Esophagus muscularis mucosa (tissue), 4 donors: ENCODE results near the gene PALM2AKAP2. TPM values are rescaled to one million over a fixed set of nuclear protein-coding genes. Genes with fewer than 3 reads are reported as not detected.

Experiments
- DNase-seq: peaks from one replicate; pipeline ENCODE4 v3.0.0-alpha.2; 2017; ENCODE audit errors: extremely low spot score
- H3K27ac ChIP-seq, 4 donors: fragments of 200-600 bp; sonication (generic); replicated peaks in 1 of 4; 1 replicate in 3 of 4; 2 replicates in 1 of 4; pipeline ENCODE4 v1.5.1; 2016 to 2019; ENCODE audit warnings: mild to moderate bottlenecking in 1 of 4
- H3K27me3 ChIP-seq, 4 donors: fragments of 200-600 bp; sonication (generic); one replicate each; pipeline versions ENCODE4 v1.5.1 to v1.6.0; 2016 to 2019
- H3K36me3 ChIP-seq, 4 donors: fragments of 200-600 bp; sonication (generic); one replicate each; pipeline ENCODE4 v1.5.1; 2016 to 2019
- H3K4me1 ChIP-seq, 4 donors: fragments of 200-600 bp; sonication (generic); one replicate each; pipeline ENCODE4 v1.5.1; 2016 to 2019
- H3K4me3 ChIP-seq, 4 donors: fragments of 200-600 bp; sonication (generic); 1 replicate in 2 of 4; 2 replicates in 2 of 4; pipeline ENCODE4 v1.5.1; 2016 to 2019; ENCODE audit warnings: mild to moderate bottlenecking in 4 of 4, moderate library complexity in 1 of 4
- H3K9me3 ChIP-seq, 4 donors: fragments of 200-600 bp; sonication (generic); 1 replicate in 3 of 4; 2 replicates in 1 of 4; pipeline ENCODE4 v1.5.1; 2016 to 2019
- CTCF ChIP-seq, 3 experiments: fragments of 200-600 bp in 2 of 3; fragments of 450-650 bp in 1 of 3; sonication (generic) in 2 of 3; IDR thresholded peaks; one replicate each; pipeline ENCODE4 v1.5.1; 2017 to 2019; ENCODE audit warnings: antibody characterized with exemption in 3 of 3, mild to moderate bottlenecking in 2 of 3, moderate library complexity in 1 of 3
- EP300 ChIP-seq: sonication (generic); formaldehyde crosslinking; IDR thresholded peaks from one replicate; pipeline ENCODE4 v1.6.1; 2017; ENCODE audit warnings: antibody characterized with exemption
- POLR2A ChIP-seq: fragments of 450-650 bp; IDR thresholded peaks from one replicate; pipeline ENCODE4 v1.6.1; 2017; ENCODE audit warnings: antibody characterized with exemption, moderate library complexity, mild to moderate bottlenecking, low read depth
- POLR2AphosphoS5 ChIP-seq, 2 donors: sonication (generic); formaldehyde crosslinking; IDR thresholded peaks; one replicate each; pipeline ENCODE4 v1.6.1; 2017; ENCODE audit warnings: antibody characterized with exemption in 2 of 2
- WGBS: methylation state at CpG from one replicate; pipeline ENCODE4 v1.1.5; 2018; 5-methylcytosine and 5-hydroxymethylcytosine counted together
- intact Hi-C: fragments of 100-400 bp; cut with DNase I; formaldehyde crosslinking; loops from one replicate; pipeline ENCODE4 v1.15.1; 2023
- total RNA-seq, 4 donors: library from RNA; depleted of rRNA; stranded (reverse); fragments of >200 nt; gene quantifications; one replicate each; pipeline versions ENCODE4 v1.1.0 to v1.2.1, GENCODE V29; 2016

Gene PALM2AKAP2
- total RNA-seq, 4 donors from 2014 or later: 2.3 to 8.1 (median 5.6) TPM

GRCh38 chr9:109799141-109799540 is 19.1 kb downstream of the PALM2AKAP2 start:
- no peak for TF ChIP-seq CTCF (IDR thresholded peaks at IDR 0.05)
- TF ChIP-seq POLR2A: no peak
- no peak for TF ChIP-seq POLR2AphosphoS5 (IDR thresholded peaks at IDR 0.05)
- Histone ChIP-seq H3K9me3 (no peaks in the 10 kb centered on the region), H3K27ac (no peak overlapping the region), H3K4me3 (no peak overlapping the region), H3K4me1 (peaks cover 0 to 19% (median under 1%) of the 10 kb centered on the region in 4 donors), H3K27me3 (no peaks in the 10 kb centered on the region), H3K36me3 (no peaks in the 10 kb centered on the region)
- DNase-seq: no peak
- 88% methylated on average over 3 of the region's 3 CpGs for WGBS
- intact Hi-C loops: no loop called here

GRCh38 chr9:109799792-109800191 is 19.8 kb downstream of the PALM2AKAP2 start:
- no peaks in the 10 kb centered on the region for H3K27me3 ChIP-seq
- no peak for TF ChIP-seq EP300
- TF ChIP-seq POLR2AphosphoS5 (IDR thresholded peaks at IDR 0.05): no peak
- no peak for TF ChIP-seq POLR2A
- TF ChIP-seq CTCF (IDR thresholded peaks at IDR 0.05): no peak
- H3K36me3 ChIP-seq: no peaks in the 10 kb centered on the region
- H3K4me3 ChIP-seq: no peak overlapping the region
- H3K27ac ChIP-seq: no peak overlapping the region
- no peak for DNase-seq
- H3K4me1 ChIP-seq: peaks cover 0 to 18% (median 0%) of the 10 kb centered on the region in 4 donors
- no peaks in the 10 kb centered on the region for H3K9me3 ChIP-seq
- WGBS: 7% methylated on average over 2 of the region's 2 CpGs
- intact Hi-C loops: no loop called here

- H3K9me3 ChIP-seq: no peaks in the 10 kb centered on the region
- no peak overlapping the region for H3K27ac ChIP-seq
- peaks cover 0 to 26% (median 5%) of the 10 kb centered on the region in 4 donors for H3K4me1 ChIP-seq
- DNase-seq: no peak
- no peaks in the 10 kb centered on the region for H3K27me3 ChIP-seq
- 97% methylated on average over 1 of the region's 1 CpG for WGBS
- no peaks in the 10 kb centered on the region for H3K36me3 ChIP-seq
- TF ChIP-seq POLR2AphosphoS5 (IDR thresholded peaks at IDR 0.05) (no peak), CTCF (IDR thresholded peaks at IDR 0.05) (no peak), POLR2A (no peak), EP300 (no peak)
- H3K4me3 ChIP-seq: no peak overlapping the region
- intact Hi-C loops: no loop called here
Observed at GRCh38 chr9:109801484-109801883, 21.5 kb downstream of the PALM2AKAP2 start.

GRCh38 chr9:109802491-109802890 is 22.5 kb downstream of the PALM2AKAP2 start:
- Histone ChIP-seq H3K27me3 (no peaks in the 10 kb centered on the region), H3K27ac (no peak overlapping the region), H3K36me3 (no peaks in the 10 kb centered on the region), H3K9me3 (no peaks in the 10 kb centered on the region), H3K4me1 (peaks cover 0 to 26% (median 7%) of the 10 kb centered on the region in 4 donors), H3K4me3 (no peak overlapping the region)
- TF ChIP-seq POLR2AphosphoS5 (IDR thresholded peaks at IDR 0.05) (no peak), CTCF (IDR thresholded peaks at IDR 0.05) (no peak), POLR2A (no peak), EP300 (no peak)
- no peak for DNase-seq
- WGBS: 100% methylated on average over 1 of the region's 1 CpG
- intact Hi-C loops: no loop called here

- Histone ChIP-seq H3K4me1 (peaks cover 0 to 19% (median 7%) of the 10 kb centered on the region in 4 donors), H3K27me3 (no peaks in the 10 kb centered on the region), H3K4me3 (no peak overlapping the region), H3K27ac (no peak overlapping the region), H3K36me3 (no peaks in the 10 kb centered on the region), H3K9me3 (no peaks in the 10 kb centered on the region)
- no peak for DNase-seq
- no peak for TF ChIP-seq CTCF (IDR thresholded peaks at IDR 0.05)
- no peak for TF ChIP-seq POLR2AphosphoS5 (IDR thresholded peaks at IDR 0.05)
- no peak for TF ChIP-seq EP300
- TF ChIP-seq POLR2A: no peak
- 76% methylated on average over 2 of the region's 2 CpGs for WGBS
- intact Hi-C loops: no loop called here
Observed at GRCh38 chr9:109805050-109805449, 25.1 kb downstream of the PALM2AKAP2 start.
